HepG2 (cell line): ENCODE results near the gene TSSK6. TPM values are rescaled to one million over a fixed set of nuclear protein-coding genes. Genes with fewer than 3 reads are reported as not detected.

Source experiments
- ATAC-seq: fragments of 200-7000 bp; cut with Tn5 transposase; 3 replicates; pipeline ENCODE4 v1.9.1; 2020; ENCODE audit warnings: mild to moderate bottlenecking, moderate library complexity
- BruUV-seq: library from RNA; stranded (reverse); fragments of 400-500 nt; replicated peaks from 2 replicates; lab custom pipeline; 2021; lab: Mats Ljungman, UMichigan
- CTCF ChIA-PET: fragments of 300-600 bp; formaldehyde crosslinking; extraction: SDS; loops from one replicate; lab custom pipeline; 2021; ENCODE audit warnings: low total read pairs, inconsistent platforms, low intra/inter-chr PET ratio; lab: Yijun Ruan, JAX
- POLR2A ChIA-PET: fragments of 350-600 bp; sonication (Branson Sonifier 250); formaldehyde crosslinking; loops from one replicate; lab custom pipeline; 2020; ENCODE audit warnings: antibody characterized with exemption, inconsistent platforms; lab: Yijun Ruan, JAX
- DNase-seq: peaks from one replicate; pipeline ENCODE4 v3.0.0-alpha.2; 2015; ENCODE audit warnings: low spot score
- FAIRE-seq: peaks from 3 replicates; lab custom pipeline; 2011; peaks lifted over from hg19 to GRCh38; lab: Jason Lieb, UNC
- H2AFZ ChIP-seq: one replicate; pipeline ENCODE4 v1.6.1; 2011; ENCODE audit warnings: low read length, inconsistent platforms
- H3K27ac ChIP-seq: fragments of 300-600 bp; 3 replicates; pipeline ENCODE4 v1.8.0; 2011; ENCODE audit warnings: mixed run types, mild to moderate bottlenecking, mixed read lengths, low read length, inconsistent platforms; ENCODE audit not compliant: insufficient read depth; ENCODE audit errors: extremely low read length
- H3K27me3 ChIP-seq, 2 experiments: fragments of 200-600 bp in 1 of 2; 2 replicates in 1 of 2; 3 replicates in 1 of 2; pipeline versions ENCODE4 v1.6.0 to v1.8.0; 2011; ENCODE audit warnings: low read length in 2 of 2, mild to moderate bottlenecking in 2 of 2, moderate library complexity in 2 of 2, inconsistent platforms in 1 of 2; ENCODE audit not compliant: insufficient read depth in 2 of 2, control insufficient read depth in 1 of 2
- H3K36me3 ChIP-seq, 2 experiments: fragments of 200-600 bp in 1 of 2; replicated peaks in 1 of 2; 2 replicates in 1 of 2; 3 replicates in 1 of 2; pipeline versions ENCODE4 v1.5.1 to v1.8.0; 2011; ENCODE audit warnings: low read length in 2 of 2, inconsistent platforms in 1 of 2; ENCODE audit not compliant: insufficient read depth in 2 of 2, control insufficient read depth in 1 of 2
- H3K4me1 ChIP-seq: 2 replicates; pipeline ENCODE4 v1.5.1; 2012; ENCODE audit warnings: low read length, inconsistent platforms; ENCODE audit not compliant: insufficient read depth
- H3K4me2 ChIP-seq: 2 replicates; pipeline ENCODE4 v1.6.0; 2011; ENCODE audit warnings: low read depth, low read length, inconsistent platforms
- H3K4me3 ChIP-seq, 3 experiments: fragments of 200-600 bp in 1 of 3; sonication (generic), shearing (Covaris generic) in 1 of 3; replicated peaks in 1 of 3; 2 replicates each; pipeline ENCODE4 v1.5.1; 2011 to 2016; ENCODE audit warnings: low read length in 3 of 3, inconsistent platforms in 2 of 3, low read depth in 2 of 3, mild to moderate bottlenecking in 2 of 3, control low read depth in 1 of 3, mixed read lengths in 1 of 3; ENCODE audit not compliant: insufficient read depth in 1 of 3
- H3K79me2 ChIP-seq: one replicate; pipeline ENCODE4 v1.6.1; 2011; ENCODE audit warnings: low read length, inconsistent platforms; ENCODE audit not compliant: insufficient read depth
- H3K9ac ChIP-seq: 2 replicates; pipeline ENCODE4 v1.6.0; 2011; ENCODE audit warnings: mild to moderate bottlenecking, low read depth, low read length, inconsistent platforms; ENCODE audit not compliant: insufficient read depth
- H3K9me3 ChIP-seq: 2 replicates; pipeline ENCODE4 v1.5.1; 2012; ENCODE audit warnings: mild to moderate bottlenecking, low read length
- H4K20me1 ChIP-seq: 2 replicates; pipeline ENCODE4 v1.6.0; 2011; ENCODE audit warnings: inconsistent platforms, mild to moderate bottlenecking, low read length, moderate library complexity; ENCODE audit not compliant: insufficient read depth
- CREB1 ChIP-seq, 2 experiments: fragments of 450-650 bp in 1 of 2; IDR thresholded peaks; 2 replicates each; pipeline ENCODE4 v1.6.1; 2016 to 2017; ENCODE audit warnings: control low read depth in 1 of 2, mild to moderate bottlenecking in 1 of 2, missing compliant biosample characterization in 1 of 2, missing genetic modification characterization in 1 of 2
- GZF1 ChIP-seq: sonication (generic); formaldehyde crosslinking; IDR thresholded peaks from 2 replicates; pipeline ENCODE4 v1.5.1; 2020; ENCODE audit warnings: mild to moderate bottlenecking, missing genetic modification reagents
- MAZ ChIP-seq, 2 experiments: sonication (generic) in 1 of 2; formaldehyde crosslinking in 1 of 2; IDR thresholded peaks; 2 replicates each; pipeline versions ENCODE4 v1.5.0 to v1.6.1; 2012 to 2020; ENCODE audit warnings: low read depth in 2 of 2, mild to moderate bottlenecking in 2 of 2, borderline replicate concordance in 1 of 2, improper control_type of control experiment in 1 of 2, low read length in 1 of 2, missing genetic modification reagents in 1 of 2, moderate library complexity in 1 of 2
- NPAS2 ChIP-seq: sonication (generic); formaldehyde crosslinking; IDR thresholded peaks from 2 replicates; pipeline ENCODE4 v1.8.0; 2022; ENCODE audit warnings: mild to moderate bottlenecking, missing genetic modification reagents, borderline replicate concordance
- RORA ChIP-seq: sonication (generic); formaldehyde crosslinking; IDR thresholded peaks from 2 replicates; pipeline ENCODE4 v1.5.0; 2020; ENCODE audit warnings: mild to moderate bottlenecking, missing genetic modification reagents, moderate library complexity
- SATB2 ChIP-seq: sonication (generic); formaldehyde crosslinking; IDR thresholded peaks from 2 replicates; pipeline ENCODE4 v1.5.0; 2020; ENCODE audit warnings: missing genetic modification reagents
- ZEB1 ChIP-seq: IDR thresholded peaks from 2 replicates; pipeline ENCODE4 v1.6.1; 2012; ENCODE audit warnings: mild to moderate bottlenecking, low read depth, inconsistent platforms; ENCODE audit not compliant: insufficient replicate concordance
- ZNF251 ChIP-seq: sonication (generic); formaldehyde crosslinking; IDR thresholded peaks from 2 replicates; pipeline ENCODE4 v1.9.0; 2021; ENCODE audit warnings: mild to moderate bottlenecking, missing genetic modification reagents
- ZNF556 ChIP-seq: sonication (generic); formaldehyde crosslinking; IDR thresholded peaks from 2 replicates; pipeline ENCODE4 v1.4.0; 2020; ENCODE audit warnings: mild to moderate bottlenecking, missing genetic modification reagents, borderline replicate concordance
- ZNF780A ChIP-seq: sonication (generic); formaldehyde crosslinking; IDR thresholded peaks from 2 replicates; pipeline ENCODE4 v1.8.0; 2022; ENCODE audit warnings: mild to moderate bottlenecking, missing genetic modification reagents, moderate library complexity
- ZNF792 ChIP-seq: IDR thresholded peaks from 2 replicates; pipeline ENCODE4 v1.6.1; 2016
- WGBS: methylation state at CpG from one replicate; pipeline ENCODE4 v1.1.6; 2017; ENCODE audit warnings: low lambda C conversion rate; 5-methylcytosine and 5-hydroxymethylcytosine counted together
- in situ Hi-C: cut with HindIII; loops from 2 replicates; pipeline ENCODE4 v1.10.0; 2017; ENCODE audit warnings: low pct_unique_long_range_greater_than_20kb; ENCODE audit not compliant: extremely low pct_ligation_motif_present
- intact Hi-C: fragments of 100-400 bp; cut with micrococcal nuclease; formaldehyde crosslinking; loops from one replicate; pipeline ENCODE4 v1.10.0; 2022; ENCODE audit not compliant: unreplicated experiment
- polyA plus RNA-seq, 8 experiments: library from polyadenylated mRNA; depleted of rRNA in 3 of 8; stranded (reverse) in 7 of 8; unstranded in 1 of 8; fragments of >200 nt; fragmentation: Illumina TruSeq in 4 of 8; extraction: Trizol in 4 of 8; gene quantifications; 2 replicates each; pipeline versions ENCODE4 v1.2.1 to v1.2.3, GENCODE V29; 2011 to 2016; ENCODE audit warnings: low read depth in 4 of 8, missing spikeins in 1 of 8, mixed read lengths in 1 of 8; ENCODE audit not compliant: insufficient read depth in 1 of 8
- total RNA-seq, 5 experiments: library from RNA; depleted of rRNA; stranded (reverse); fragments of >200 nt; fragmentation: Illumina TruSeq; extraction: Trizol; gene quantifications; 2 replicates each; pipeline ENCODE4 v1.2.3, GENCODE V29; 2016; ENCODE audit warnings: low read depth in 1 of 5
- TF ChIP-seq, protein P1 (sequence below): IDR thresholded peaks from 2 replicates; pipeline ENCODE4 v1.6.1; 2012; ENCODE audit warnings: low read length, improper control_type of control experiment
- TF ChIP-seq, protein P2 (sequence below): sonication (generic); formaldehyde crosslinking; IDR thresholded peaks from 2 replicates; pipeline ENCODE4 v1.4.0; 2020; ENCODE audit warnings: mild to moderate bottlenecking, missing genetic modification reagents
- TF ChIP-seq, protein P3 (sequence below): sonication (generic); formaldehyde crosslinking; IDR thresholded peaks from 2 replicates; pipeline ENCODE4 v1.5.1; 2020; ENCODE audit warnings: mild to moderate bottlenecking, missing genetic modification reagents, borderline replicate concordance

The TSSK6 gene
- total and polyA plus RNA-seq, 2 of the 13 experiments (the other 11 are each of a cell fraction or from before 2014, with no cell fraction given): 0.71 to 1.2 TPM

DNA sequence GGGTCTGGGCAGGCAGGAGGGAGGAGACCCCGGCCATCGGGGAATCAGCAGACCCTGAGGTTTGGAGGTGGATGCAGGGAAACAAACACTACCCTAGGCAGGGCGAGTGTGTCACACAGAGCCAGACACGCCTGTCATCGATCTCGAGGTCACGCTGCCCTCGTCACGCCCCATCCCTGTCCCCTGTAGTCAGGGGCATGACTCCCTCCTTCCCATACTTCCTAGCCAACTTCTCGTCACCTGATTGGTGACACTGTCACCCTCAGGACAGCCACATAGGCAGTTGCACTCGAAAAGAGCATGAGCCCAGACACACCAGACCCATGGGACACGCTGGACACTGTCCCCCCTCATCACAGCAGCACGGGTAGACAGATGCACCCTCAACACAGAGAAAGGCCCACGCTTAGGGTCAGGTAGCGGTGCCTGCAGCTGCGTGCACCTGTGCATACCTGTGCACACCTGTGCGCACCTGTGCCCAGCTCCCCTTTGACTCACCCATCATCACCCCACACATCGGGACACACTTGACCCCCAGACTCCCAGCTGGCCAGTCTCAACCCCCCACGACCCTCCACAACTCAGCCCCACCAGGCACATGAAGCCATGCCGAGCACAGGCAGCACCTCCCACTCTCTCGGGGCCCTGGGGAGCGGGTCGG, 34.6 kb upstream of the TSSK6 start:
- CTCF ChIA-PET: no interaction called here
- in situ Hi-C loops: loop anchor here (25.0 kb wide), 2 partner anchors 412 to 1012 kb away; partner anchors contain the start of gene ZNF737
- no peak overlapping the region for H3K9ac ChIP-seq
- no peak for TF ChIP-seq ZNF556 (CRISPR knock-in tag)
- TF ChIP-seq ZNF792 (CRISPR knock-in tag): no peak
- TF ChIP-seq, protein P1, sequence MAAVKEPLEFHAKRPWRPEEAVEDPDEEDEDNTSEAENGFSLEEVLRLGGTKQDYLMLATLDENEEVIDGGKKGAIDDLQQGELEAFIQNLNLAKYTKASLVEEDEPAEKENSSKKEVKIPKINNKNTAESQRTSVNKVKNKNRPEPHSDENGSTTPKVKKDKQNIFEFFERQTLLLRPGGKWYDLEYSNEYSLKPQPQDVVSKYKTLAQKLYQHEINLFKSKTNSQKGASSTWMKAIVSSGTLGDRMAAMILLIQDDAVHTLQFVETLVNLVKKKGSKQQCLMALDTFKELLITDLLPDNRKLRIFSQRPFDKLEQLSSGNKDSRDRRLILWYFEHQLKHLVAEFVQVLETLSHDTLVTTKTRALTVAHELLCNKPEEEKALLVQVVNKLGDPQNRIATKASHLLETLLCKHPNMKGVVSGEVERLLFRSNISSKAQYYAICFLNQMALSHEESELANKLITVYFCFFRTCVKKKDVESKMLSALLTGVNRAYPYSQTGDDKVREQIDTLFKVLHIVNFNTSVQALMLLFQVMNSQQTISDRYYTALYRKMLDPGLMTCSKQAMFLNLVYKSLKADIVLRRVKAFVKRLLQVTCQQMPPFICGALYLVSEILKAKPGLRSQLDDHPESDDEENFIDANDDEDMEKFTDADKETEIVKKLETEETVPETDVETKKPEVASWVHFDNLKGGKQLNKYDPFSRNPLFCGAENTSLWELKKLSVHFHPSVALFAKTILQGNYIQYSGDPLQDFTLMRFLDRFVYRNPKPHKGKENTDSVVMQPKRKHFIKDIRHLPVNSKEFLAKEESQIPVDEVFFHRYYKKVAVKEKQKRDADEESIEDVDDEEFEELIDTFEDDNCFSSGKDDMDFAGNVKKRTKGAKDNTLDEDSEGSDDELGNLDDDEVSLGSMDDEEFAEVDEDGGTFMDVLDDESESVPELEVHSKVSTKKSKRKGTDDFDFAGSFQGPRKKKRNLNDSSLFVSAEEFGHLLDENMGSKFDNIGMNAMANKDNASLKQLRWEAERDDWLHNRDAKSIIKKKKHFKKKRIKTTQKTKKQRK: no peak
- TF ChIP-seq, protein P2, sequence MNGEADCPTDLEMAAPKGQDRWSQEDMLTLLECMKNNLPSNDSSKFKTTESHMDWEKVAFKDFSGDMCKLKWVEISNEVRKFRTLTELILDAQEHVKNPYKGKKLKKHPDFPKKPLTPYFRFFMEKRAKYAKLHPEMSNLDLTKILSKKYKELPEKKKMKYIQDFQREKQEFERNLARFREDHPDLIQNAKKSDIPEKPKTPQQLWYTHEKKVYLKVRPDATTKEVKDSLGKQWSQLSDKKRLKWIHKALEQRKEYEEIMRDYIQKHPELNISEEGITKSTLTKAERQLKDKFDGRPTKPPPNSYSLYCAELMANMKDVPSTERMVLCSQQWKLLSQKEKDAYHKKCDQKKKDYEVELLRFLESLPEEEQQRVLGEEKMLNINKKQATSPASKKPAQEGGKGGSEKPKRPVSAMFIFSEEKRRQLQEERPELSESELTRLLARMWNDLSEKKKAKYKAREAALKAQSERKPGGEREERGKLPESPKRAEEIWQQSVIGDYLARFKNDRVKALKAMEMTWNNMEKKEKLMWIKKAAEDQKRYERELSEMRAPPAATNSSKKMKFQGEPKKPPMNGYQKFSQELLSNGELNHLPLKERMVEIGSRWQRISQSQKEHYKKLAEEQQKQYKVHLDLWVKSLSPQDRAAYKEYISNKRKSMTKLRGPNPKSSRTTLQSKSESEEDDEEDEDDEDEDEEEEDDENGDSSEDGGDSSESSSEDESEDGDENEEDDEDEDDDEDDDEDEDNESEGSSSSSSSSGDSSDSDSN (CRISPR knock-in tag): no peak
- TF ChIP-seq ZEB1: peak; percentile 78
- TF ChIP-seq ZNF780A (CRISPR knock-in tag): no peak
- TF ChIP-seq GZF1 (CRISPR knock-in tag): no peak
- no peak for TF ChIP-seq ZNF251
- TF ChIP-seq MAZ (IDR thresholded peaks at IDR 0.05; ENCODE audit: borderline replicate concordance, low read depth, low read length): no peak
- no peak for TF ChIP-seq MAZ (CRISPR knock-in tag; IDR thresholded peaks at IDR 0.05; ENCODE audit: low read depth)
- TF ChIP-seq CREB1 (IDR thresholded peaks at IDR 0.05): peak; percentile 71
- no peak for TF ChIP-seq CREB1 (CRISPR knock-in tag; IDR thresholded peaks at IDR 0.05)
- TF ChIP-seq SATB2 (CRISPR knock-in tag): no peak
- TF ChIP-seq, protein P3, sequence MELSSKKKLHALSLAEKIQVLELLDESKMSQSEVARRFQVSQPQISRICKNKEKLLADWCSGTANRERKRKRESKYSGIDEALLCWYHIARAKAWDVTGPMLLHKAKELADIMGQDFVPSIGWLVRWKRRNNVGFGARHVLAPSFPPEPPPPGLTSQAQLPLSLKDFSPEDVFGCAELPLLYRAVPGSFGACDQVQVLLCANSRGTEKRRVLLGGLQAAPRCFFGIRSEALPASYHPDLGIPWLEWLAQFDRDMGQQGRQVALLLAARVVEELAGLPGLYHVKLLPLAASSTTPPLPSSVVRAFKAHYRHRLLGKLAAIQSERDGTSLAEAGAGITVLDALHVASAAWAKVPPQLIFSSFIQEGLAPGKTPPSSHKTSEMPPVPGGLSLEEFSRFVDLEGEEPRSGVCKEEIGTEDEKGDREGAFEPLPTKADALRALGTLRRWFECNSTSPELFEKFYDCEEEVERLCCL (CRISPR knock-in tag): no peak
- no peak for TF ChIP-seq NPAS2 (CRISPR knock-in tag)
- TF ChIP-seq RORA (CRISPR knock-in tag): no peak

More for the DNA sequence above, 34.6 kb upstream of the TSSK6 start:
- Histone ChIP-seq H3K9me3 (no peaks in the 10 kb centered on the region), H3K36me3 (no peaks in the 10 kb centered on the region), H3K27me3 (peaks cover 6 to 59% of the 10 kb centered on the region in 2 experiments; a peak in 4 of 5 replicates), H3K4me2 (no peak overlapping the region), H3K4me1 (no peaks in the 10 kb centered on the region), H3K27ac (no peak overlapping the region), H3K79me2 (no peaks in the 10 kb centered on the region), H4K20me1 (no peaks in the 10 kb centered on the region), H3K4me3 (no peak overlapping the region), H2AFZ (no peak overlapping the region)
- DNase-seq: no peak
- no peak for FAIRE-seq
- POLR2A ChIA-PET: no interaction called here
- ATAC-seq: no peak
- intact Hi-C loops: no loop called here
- WGBS: 20% methylated on average over 17 of the region's 23 CpGs
- BruUV-seq: no TSS peak
